HT-29 (cell line): Measurements from ENCODE around the gene SORBS1. TPM values are rescaled to one million over a fixed set of nuclear protein-coding genes. Genes with fewer than 3 reads are reported as not detected.

ENCODE experiments used
- DNase-seq: peaks from one replicate; pipeline ENCODE4 v3.0.0-alpha.2; 2015; ENCODE audit warnings: low spot score
- total RNA-seq: library from RNA; depleted of rRNA; stranded (reverse); fragments of >200 nt; shearing (Covaris generic); gene quantifications from 2 replicates; pipeline ENCODE4 v1.2.3, GENCODE V29; 2014

SORBS1 gene
- total RNA-seq, 1 experiment from 2014 or later, result 1.3 TPM

- DNase-seq, result no peak
Measured at GRCh38 chr10:95566136-95566535, 5.0 kb upstream of the SORBS1 start.

GRCh38 chr10:95565336-95565735 lies 4.2 kb upstream of the SORBS1 start:
- DNase-seq, result no peak

- DNase-seq, result no peak
Measured at GRCh38 chr10:95564291-95564690, 3.1 kb upstream of the SORBS1 start.

GRCh38 chr10:95562341-95562965 lies 1.3 kb upstream of the SORBS1 start:
- no peak for DNase-seq

- no peak for DNase-seq
Measured at GRCh38 chr10:95561864-95562177, 650 bp upstream of the SORBS1 start.

GRCh38 chr10:95560278-95561176 lies 644 bp downstream of the SORBS1 start:
- peak; percentile 29 for DNase-seq

GRCh38 chr10:95559896-95560277 lies 1.3 kb downstream of the SORBS1 start:
- DNase-seq, result no peak

GRCh38 chr10:95559471-95559870 lies 1.7 kb downstream of the SORBS1 start:
- no peak for DNase-seq

GRCh38 chr10:95558593-95559320 lies 2.4 kb downstream of the SORBS1 start:
- DNase-seq, result no peak

GRCh38 chr10:95556994-95557767 lies 4.0 kb downstream of the SORBS1 start:
- no peak for DNase-seq

- no peak for DNase-seq
Measured at GRCh38 chr10:95553674-95554073, 7.5 kb downstream of the SORBS1 start.

GRCh38 chr10:95552679-95553342 lies 8.4 kb downstream of the SORBS1 start:
- no peak for DNase-seq

GRCh38 chr10:95550073-95550672 lies 11.0 kb downstream of the SORBS1 start:
- no peak for DNase-seq

GRCh38 chr10:95547791-95548435 lies 13.3 kb downstream of the SORBS1 start:
- DNase-seq, result no peak

GRCh38 chr10:95547197-95547596 lies 14.0 kb downstream of the SORBS1 start:
- DNase-seq, result no peak

GRCh38 chr10:95545981-95546380 lies 15.2 kb downstream of the SORBS1 start:
- DNase-seq, result no peak

GRCh38 chr10:95544783-95545500 lies 16.2 kb downstream of the SORBS1 start:
- no peak for DNase-seq

- no peak for DNase-seq
Measured at GRCh38 chr10:95543459-95543858, 17.7 kb downstream of the SORBS1 start.

GRCh38 chr10:95542761-95543160 lies 18.4 kb downstream of the SORBS1 start:
- no peak for DNase-seq

GRCh38 chr10:95542330-95542729 lies 18.8 kb downstream of the SORBS1 start:
- no peak for DNase-seq
